SW480 (cell line): ENCODE data around the gene CPXM1.
A peak's percentile ranks its signal among the peaks of the same experiment; 100 is the strongest.
"Not testable (repeated sequence)": the region's sequence is repeated elsewhere in the genome, so short reads cannot be mapped to it uniquely, and the experiment has no call there.

ENCODE experiments used
- DNase-seq: peaks from one replicate; pipeline ENCODE4 v3.0.0-alpha.2; 2016; ENCODE audit warnings: low spot score

CPXM1 gene

DNA sequence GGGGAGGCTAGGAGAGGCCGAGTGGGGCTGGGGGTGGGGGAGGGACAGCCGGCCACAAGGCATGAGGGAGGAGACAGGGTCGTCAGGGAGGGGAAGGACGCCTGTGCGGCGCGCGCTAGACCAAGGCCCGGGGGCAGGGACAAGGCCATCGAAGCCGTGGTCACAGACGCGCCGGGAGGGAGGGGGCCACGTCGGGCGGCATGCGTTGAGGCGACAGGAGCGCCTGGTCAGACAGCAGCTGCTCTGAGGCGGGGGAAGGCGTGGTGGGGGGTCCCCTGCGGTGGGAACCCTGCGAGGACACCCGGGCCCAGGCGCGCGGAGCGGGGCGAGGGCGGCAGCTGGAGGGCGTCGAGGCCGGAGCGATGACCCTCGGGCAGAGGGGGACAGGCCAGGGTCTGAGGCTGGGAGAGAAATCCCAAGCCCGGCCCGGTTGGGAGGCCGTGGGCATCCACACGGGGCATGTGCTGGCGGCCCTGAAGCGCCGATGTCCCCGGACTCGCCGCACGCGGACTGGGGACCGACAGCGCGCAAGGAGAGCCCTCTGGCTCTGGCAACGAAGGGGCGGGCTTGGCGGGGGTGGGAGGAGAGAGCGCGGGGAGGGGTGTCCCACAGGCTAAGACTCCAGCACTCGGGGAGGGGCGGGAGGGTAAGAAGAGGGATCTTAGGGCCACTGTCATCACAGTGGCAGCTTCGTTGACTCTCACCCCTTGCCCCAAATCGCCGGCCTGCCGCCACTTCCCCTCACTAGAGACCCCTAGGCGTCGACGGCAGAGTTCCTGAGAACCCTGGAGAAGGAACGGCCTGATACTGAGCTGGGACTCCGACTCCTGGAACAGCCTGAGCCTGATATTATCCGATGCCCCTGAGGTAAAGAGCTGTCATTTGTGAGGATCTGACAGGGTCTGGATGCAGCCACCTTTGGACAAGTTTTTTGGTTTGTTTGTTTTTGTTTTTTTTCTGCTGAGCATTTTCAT, 20.8 kb upstream of the CPXM1 start:
- no peak for DNase-seq

DNA sequence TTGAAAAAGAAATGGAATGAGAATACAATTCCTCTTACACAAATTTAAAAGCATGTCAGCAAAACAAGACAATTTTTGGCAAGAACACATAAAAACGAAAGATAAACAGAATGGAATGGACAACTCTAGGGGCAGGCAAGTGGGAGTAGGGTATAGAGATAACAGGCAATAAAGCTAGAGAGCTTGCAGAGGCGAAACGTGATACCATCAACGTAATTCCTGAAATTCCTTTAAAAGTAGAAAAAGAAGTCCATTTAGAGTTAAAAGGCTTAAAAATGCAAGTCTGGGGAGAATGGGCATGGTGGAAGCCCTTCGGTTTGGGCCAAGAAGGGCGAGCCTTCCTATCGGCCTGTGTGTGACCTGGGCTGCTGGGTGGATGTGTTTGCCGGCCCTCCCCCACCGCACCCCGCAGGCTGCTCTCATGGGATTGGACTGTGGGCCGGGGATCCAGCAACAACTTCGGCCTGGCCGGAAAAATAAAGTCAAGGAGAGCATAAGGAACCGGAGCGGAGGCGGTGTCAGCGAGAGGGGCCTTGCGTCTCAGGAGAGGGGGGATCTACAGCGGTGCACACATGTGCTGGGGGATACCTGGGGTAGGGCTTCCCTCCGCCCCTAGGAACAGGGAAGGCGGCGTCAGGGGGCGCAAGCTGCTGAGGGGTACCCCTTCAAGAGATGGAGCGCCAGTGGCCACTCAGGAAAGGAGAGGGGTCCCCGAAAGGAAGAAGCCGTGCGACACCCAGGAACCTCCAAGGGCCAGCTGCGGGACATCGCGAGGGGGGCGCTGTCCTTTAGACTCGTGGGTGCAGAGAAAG, 19.9 kb upstream of the CPXM1 start:
- no peak for DNase-seq

DNA sequence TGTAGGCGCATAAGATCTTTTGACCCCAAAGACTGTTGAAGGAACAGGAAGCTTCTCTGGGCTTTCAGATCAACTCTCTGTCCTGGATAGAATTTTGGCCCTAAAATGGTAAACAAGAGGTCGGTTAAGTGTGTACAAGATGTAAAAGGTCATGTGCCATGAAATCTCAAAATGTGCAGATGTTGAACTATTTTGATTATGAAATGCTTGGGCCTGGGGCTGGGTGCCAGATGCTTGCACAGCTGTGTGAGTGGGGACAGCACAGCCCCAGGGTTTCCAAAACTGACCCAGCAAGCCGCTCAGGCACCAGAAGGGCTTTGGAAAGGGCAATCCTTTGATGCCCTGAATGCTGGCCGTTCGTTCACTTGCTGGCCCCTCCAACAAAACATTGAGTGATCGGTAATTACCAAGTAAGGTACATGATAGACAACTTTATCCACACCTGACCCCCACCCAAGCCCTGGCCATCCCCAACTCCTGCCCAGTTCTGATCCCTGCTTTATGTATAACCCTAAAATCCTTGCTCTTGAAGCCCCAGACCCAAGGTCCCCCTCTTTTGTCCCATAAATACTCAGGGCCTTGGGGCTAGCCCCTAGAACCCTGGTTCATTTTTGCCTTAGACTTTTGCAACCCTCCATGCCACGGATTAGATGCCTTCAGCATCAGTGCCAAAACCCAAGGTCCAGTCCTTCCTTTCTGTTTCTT, 17.6 kb upstream of the CPXM1 start:
- DNase-seq: no peak

DNA sequence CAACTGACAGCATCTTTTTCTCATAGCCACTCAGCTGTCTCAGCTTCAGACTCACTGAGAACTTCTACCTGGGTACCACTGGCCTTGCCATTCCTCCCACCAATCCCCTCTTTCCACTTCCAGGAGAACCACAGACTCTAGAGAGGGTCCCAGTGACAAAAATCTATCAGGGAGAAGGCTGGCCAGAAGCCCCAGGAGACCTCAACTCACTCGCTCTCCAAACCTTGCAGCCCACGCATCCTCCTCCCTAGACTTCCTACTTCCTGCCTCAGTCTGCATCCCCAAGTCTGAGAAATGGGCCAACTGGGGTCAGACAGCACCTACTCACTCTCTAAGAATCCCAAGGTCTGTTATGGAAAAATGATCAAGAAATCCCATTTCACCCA, 16.9 kb upstream of the CPXM1 start:
- DNase-seq: no peak

DNA sequence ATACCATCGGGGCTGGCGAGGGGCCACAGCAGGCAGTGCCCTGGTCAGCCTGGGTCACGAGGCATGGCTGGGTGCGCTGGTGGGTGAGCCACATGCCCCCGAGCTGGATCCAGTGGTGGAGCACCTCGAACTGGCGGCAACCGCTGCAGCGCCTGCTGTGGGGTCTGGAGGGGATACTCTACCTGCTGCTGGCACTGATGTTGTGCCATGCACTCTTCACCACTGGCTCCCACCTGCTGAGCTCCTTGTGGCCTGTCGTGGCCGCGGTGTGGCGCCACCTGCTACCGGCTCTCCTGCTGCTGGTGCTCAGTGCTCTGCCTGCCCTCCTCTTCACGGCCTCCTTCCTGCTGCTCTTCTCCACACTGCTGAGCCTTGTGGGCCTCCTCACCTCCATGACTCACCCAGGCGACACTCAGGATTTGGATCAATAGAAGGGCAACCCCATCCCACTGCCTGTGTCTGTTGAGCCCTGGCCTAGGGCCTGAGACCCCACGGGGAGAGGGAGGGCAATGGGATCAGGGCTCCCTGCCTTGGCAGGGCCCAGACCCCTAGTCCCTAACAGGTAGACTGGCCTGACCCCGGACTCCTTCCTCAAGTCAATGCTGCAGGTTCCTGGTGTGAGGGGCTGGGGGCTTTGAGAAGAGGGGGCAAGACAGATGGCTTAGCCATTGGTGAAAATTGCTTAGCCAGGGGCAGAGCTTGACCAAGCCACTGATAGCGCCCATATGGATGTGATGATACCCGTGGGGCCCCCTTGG, 16.3 kb upstream of the CPXM1 start:
- DNase-seq: peak; percentile 27

DNA sequence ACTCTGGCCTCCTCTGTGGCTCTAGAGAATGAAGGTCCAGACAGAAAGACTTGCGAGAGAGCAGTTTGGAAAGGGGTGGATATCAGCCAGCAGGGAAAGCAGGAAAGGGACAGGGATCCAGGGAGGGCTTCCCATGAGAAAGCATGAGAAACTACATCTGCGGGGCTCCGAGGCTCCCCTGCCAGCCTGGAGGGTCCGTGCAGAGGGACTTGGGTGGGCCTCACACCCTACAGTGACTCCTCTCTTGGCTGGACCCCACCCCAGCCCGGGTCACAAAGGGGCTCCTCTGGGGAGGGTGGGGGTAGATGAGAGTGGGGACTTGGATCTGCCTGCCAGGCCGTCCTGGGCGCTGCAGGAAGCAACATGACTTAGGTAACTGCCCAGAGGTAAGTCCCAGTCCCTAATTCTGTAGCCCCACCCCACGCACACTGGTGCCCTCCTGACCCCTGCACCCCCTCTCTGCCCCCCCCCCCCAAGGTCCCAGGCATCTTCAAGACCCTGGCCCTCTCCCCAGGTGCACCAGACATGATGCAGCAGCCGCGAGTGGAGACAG, 15.7 kb upstream of the CPXM1 start, which contains the start of gene TMEM239:
TSS of gene TMEM239 (plus strand) at position 335 of the 553 bp plus-strand sequence. CDS start at position 526, 191 bp downstream.
- DNase-seq: no peak

DNA sequence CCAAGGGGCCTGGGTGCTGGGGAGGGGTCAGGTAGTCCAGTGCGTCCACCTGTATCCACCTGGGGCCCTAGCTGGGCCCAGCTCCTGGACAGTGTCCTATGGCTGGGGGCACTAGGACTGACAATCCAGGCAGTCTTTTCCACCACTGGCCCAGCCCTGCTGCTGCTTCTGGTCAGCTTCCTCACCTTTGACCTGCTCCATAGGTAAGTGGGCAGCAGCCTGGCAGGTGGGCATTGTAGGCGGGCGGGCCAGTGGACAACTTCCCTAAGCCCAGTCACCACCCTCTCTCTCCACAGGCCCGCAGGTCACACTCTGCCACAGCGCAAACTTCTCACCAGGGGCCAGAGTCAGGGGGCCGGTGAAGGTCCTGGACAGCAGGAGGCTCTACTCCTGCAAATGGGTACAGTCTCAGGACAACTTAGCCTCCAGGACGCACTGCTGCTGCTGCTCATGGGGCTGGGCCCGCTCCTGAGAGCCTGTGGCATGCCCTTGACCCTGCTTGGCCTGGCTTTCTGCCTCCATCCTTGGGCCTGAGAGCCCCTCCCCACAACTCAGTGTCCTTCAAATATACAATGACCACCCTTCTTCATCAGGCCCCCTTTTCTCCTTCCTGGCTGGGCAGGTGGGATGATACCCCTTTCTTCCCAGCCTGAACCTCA, 14.9 kb upstream of the CPXM1 start:
- no peak for DNase-seq

DNA sequence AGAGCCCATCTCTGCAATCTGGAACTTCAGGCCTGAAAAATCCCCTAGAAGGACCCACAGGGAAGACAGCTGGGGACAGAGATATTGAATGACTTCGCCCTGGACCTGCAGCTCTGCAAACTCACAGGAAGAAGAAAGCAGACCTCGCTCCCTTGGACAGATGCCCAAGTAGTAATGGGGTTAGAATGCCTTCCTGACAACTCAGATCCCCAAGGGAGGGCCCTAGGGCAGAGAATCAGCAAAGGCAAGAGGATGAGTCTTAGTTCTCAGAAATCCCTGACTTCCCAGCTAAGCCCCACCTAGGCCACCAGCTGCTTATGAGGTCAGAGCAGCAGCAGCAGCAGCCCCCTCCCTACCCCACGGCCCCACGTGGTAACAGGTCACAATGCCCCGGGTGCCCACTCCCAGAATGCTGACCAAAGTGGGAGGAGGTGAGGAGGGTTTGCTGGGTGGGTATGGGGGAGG, 14.2 kb upstream of the CPXM1 start, which contains the start of gene C20orf141:
TSS of gene C20orf141 (plus strand) at position 401 of the 465 bp plus-strand sequence. CDS start 198 bp downstream, outside the sequence.
- DNase-seq: peak; percentile 34

DNA sequence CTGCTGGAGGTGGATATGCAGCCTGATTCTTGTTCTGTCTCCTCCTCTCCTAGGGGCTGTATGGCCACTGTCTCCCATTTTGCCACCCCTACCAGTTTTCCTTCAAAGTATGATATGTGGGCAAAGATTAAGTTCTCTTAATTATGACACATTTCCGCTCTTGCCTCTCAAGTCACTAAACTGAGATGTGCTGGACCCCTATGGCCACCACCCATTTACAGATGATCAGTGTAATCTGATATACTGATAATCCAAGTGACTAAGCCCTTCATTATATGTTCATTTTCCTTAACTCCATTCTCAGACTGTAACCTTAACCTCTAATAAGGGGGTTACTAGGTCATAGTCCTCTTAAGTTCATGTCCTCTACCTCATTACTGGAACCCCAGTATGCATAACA, 13.6 kb upstream of the CPXM1 start:
- no peak for DNase-seq

DNA sequence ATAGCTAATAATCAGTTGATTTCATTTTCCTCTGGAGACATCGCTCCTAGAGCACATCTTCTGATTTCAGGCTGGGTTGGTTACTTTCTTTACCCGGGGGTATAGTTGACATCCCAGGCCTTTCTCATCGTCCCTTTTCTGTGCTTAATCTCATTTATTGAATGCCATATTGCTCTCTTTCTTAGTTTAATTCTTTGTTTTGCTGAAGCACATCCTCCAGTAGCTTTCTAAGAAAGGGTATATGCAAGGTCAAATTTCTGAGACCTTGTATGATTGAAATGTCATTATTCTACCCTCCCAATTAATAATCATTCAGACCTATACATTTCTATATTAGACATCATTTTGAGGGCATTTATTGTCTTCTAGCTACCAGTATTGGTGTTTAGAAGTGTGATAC, 11.8 kb upstream of the CPXM1 start:
- DNase-seq: no peak

DNA sequence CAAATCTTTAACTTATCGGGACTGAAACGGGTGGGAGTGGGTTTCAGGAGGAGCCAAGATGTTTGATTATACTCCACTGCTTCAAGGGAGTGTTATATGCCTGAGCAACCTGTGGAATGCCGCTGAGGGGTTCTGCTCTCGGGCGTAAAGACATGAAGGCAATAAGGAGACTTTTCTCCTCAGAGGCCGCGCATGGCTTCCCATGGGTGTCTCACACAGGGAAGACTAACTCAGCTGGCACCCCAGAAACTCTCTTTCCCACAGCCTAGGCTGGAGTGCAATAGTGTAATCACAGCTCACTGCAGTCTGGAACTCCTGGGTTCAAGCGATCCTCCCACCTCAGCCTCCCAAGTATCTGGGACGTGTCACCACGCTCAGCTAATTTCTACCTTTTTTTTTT, 9.3 kb upstream of the CPXM1 start:
- no peak for DNase-seq

DNA sequence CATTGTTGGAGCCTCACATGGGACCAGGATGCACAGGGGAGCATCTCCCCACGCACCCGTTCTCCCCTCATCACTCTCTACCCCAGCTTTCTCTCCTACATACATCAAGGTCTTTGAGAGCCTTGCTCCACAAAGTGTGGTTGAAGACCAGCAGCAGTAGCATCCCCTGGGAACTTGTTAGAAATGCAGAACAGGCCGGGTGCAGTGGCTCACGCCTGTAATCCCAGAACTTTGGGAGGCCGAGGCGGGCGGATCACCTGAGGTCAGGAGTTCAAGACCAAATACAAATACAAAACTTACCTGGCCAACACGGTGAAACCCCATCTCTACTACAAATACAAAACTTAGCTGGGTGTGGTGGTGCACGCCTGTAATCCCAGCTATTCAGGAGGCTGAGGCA, 7.5 kb upstream of the CPXM1 start:
- DNase-seq: not testable (repeated sequence)

DNA sequence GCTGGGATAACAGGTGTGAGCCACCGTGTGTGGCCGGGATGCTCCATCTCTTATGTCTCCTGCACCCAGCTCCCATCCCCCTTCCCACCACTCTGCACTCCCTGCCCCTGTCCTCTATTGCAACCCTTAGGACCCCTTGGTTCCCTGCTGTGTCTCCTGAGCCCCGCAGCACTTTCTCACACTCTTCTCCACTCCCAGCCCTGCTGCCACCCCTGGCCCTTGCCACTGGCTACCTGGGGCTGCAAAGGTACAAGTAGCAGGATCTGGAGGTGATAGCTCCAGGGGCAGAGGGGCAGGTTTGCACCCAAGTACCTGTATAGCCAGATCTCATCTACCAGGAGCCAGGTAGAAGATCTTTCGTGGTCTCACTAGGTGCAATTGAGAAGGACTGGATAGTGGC, 6.6 kb upstream of the CPXM1 start:
- no peak for DNase-seq

DNA sequence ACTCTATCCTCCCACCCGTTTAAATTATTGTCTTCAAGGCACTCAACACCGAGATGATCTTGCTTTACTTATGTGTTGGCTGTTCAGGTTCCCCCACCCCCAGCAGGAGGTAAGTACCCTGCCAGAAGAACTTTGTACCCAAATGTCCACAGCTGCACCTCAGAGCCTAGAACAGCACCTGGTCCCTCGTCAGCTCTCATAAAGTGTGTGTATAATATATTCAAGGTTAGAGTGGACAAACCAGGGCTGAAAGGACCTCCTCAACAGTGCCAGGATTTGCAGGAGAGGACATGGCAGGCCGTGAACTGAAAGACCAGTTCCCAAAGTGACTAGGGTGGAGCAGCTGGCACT, 5.9 kb upstream of the CPXM1 start:
- peak; percentile 33 for DNase-seq

DNA sequence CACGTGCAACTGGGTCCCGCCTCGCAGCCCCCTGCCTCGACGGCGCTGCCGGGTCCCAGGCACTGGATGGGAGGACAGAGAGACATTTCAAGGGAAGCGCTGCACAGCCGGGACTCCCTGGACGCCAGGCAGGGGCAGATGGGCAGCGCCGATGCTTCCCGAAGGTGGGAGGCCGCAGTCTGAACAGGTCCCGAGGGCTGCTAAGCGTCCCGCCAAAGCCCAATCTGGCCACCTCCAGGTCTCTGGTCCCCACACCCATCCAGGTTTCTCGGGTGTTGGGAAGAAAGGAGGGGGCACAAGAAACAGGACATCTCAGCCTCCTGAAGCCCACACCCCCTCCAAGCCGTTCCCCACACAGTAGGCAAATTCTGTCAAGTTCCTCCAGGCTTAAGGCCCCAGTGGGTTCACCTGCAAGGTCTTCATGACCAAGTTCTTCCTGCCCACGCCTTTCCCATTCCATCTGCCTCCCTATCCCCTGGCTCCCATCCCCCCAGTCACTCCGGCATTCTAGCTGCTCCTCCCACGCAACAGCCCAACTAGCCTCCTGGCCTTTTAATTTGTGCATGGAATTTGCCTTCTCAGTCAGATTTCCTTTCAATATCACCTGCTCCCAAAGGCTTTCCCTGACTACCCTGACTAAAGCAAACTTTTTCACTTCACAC, 5.4 kb upstream of the CPXM1 start:
- peak; percentile 76 for DNase-seq

DNA sequence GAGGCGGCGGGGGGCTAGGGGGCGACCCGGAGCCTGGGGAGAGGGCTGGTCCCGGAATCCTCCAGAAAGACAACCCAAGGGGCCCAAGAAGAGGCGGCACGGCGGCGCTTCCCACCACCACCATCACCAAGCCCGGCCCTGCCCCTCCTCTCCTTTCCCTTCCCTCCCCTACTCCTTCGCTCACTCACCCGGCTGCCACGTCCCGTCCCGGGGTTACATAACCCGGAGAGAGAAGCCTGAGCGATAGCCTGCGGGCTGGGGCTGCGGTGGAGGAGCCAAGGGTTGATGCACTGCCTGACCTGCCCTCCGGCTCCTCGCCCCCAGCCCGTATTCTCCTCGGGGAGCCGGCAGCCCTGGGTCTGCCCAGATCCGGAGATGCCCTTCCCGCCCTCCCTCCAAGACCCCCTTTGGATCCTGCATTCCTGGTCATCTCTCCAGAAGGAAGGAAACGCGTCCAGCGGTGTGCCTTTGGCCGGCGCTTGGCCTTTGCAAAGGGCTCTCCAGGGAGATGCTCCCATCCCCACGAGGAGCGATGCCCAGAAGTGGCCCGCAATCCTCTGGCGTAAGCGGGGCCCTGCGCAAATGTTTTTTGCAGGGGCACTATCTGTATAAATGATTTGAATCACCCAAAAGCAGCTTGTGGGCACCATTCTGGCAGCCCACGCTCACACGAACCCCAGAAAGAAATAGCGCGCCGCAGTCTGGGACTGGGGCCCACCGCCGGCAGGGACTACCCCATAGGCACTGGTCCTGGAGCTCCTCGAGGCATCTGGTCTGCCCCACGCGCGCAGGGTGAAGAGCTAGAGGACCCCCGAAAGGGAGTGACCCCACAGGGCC, 4.6 kb upstream of the CPXM1 start:
- DNase-seq: no peak

DNA sequence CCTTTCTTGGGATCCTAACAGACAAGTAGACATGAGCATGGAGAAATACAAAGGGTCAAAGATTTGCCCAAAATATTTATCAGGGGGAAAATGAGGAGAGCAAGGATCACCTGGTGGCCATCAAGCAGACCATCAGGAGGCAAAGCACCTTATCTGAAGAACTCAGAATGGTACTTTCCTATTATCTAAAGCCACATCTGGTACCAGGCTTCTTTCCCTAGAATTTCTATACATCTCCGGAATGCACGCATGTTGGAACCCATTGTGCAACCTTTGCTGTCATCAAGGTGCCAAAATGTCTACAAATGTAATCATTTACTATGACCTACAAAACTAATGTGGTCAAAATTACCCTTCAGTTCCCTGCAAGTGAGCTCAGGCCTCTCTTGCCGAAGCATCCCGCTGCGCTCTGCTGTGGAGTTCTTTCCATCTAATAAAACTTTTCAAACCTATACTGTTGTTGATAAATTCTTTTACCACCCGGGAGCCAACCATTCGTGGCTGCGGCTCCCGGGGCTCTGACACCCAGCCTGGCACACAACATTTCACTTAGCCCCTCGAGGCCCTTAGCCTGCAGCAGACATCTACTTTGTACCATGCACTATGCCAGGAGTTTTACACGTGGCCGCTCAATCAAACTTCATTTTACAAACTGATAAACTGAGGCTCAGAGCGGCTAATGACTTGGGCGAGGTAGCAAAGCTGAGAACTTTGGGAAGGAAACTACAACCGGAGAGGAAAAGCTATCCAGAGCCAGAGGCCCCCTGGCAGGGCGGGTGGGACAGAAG, 3.8 kb upstream of the CPXM1 start:
- no peak for DNase-seq

DNA sequence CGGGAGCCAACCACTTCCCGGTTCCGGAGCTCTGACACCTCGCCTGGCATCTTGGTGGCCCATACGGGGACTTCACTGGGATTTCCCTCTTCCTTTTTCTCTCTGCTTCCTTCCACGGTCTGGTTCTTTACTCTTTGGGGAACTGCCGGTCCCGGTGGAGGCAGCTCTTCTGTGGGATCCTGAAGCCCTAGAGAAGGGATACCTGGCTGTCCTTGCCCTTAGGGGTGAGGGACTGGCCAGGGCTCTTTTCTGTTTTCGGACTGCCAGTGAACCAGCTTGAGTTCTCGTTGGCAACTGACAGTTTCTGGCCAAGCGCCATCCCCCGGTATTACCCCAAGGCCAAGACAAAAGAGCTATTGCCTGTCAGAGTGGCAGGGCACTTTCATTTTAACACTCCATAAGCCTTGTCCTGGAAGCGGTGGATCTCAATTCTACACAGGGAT, 880 bp upstream of the CPXM1 start:
- DNase-seq: no peak
